Measurements from ENCODE around the gene KDF1.

KDF1 gene

GRCh38 chr1:27004471-27005165 lies 44.4 kb upstream of the KDF1 start:
- TF ChIP-seq, protein P1, sequence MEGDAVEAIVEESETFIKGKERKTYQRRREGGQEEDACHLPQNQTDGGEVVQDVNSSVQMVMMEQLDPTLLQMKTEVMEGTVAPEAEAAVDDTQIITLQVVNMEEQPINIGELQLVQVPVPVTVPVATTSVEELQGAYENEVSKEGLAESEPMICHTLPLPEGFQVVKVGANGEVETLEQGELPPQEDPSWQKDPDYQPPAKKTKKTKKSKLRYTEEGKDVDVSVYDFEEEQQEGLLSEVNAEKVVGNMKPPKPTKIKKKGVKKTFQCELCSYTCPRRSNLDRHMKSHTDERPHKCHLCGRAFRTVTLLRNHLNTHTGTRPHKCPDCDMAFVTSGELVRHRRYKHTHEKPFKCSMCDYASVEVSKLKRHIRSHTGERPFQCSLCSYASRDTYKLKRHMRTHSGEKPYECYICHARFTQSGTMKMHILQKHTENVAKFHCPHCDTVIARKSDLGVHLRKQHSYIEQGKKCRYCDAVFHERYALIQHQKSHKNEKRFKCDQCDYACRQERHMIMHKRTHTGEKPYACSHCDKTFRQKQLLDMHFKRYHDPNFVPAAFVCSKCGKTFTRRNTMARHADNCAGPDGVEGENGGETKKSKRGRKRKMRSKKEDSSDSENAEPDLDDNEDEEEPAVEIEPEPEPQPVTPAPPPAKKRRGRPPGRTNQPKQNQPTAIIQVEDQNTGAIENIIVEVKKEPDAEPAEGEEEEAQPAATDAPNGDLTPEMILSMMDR (IDR thresholded peaks at IDR 0.05; ENCODE audit: borderline replicate concordance, control extremely low read depth, extremely low read depth, insufficient read depth, missing control alignments): no peak
- DNase-seq (ENCODE audit: low spot score): no peak
- in situ Hi-C loops (cut with MboI; ENCODE audit: low sequenced_read_pairs, unreplicated experiment): no loop called here

DNA sequence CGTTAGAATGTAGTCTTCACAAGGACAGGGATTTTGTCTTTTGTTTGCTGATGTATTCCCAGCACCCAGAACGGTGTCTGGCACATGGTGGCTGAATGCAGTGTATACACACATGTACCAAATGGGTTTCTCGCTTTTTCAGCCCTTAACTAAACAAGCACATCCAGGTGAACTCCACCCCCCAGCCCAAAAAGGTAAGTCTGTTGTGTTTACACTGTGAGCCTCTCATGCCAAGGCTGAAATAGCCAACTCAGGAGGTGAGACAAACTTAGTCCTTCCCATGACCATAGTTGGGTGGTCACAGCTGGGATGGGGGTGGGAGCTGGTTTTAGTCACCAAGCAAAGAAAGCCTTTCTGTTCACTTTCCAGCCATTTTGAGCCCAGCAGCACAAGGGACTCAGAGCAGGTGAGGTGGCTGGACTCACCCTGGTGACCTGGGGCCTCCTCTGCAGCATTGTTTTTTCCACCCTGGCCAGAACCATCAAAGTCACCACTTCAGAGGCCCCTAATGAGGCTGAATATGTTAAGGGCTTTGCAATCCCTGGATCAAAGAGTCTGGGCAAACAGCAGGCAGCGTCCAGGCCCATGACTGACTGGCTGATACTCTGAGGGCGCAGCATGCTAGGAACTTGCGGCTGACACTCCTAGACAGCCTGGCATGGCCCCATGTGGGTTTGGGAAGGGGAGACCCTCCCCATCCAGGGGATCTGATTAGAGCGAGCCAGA lies 43.6 kb upstream of the KDF1 start:
- in situ Hi-C loops (cut with MboI; ENCODE audit: low sequenced_read_pairs, unreplicated experiment): no loop called here
- no peak for DNase-seq (ENCODE audit: low spot score)
- TF ChIP-seq, protein P1 (IDR thresholded peaks at IDR 0.05; ENCODE audit: borderline replicate concordance, control extremely low read depth, extremely low read depth, insufficient read depth, missing control alignments): no peak

DNA sequence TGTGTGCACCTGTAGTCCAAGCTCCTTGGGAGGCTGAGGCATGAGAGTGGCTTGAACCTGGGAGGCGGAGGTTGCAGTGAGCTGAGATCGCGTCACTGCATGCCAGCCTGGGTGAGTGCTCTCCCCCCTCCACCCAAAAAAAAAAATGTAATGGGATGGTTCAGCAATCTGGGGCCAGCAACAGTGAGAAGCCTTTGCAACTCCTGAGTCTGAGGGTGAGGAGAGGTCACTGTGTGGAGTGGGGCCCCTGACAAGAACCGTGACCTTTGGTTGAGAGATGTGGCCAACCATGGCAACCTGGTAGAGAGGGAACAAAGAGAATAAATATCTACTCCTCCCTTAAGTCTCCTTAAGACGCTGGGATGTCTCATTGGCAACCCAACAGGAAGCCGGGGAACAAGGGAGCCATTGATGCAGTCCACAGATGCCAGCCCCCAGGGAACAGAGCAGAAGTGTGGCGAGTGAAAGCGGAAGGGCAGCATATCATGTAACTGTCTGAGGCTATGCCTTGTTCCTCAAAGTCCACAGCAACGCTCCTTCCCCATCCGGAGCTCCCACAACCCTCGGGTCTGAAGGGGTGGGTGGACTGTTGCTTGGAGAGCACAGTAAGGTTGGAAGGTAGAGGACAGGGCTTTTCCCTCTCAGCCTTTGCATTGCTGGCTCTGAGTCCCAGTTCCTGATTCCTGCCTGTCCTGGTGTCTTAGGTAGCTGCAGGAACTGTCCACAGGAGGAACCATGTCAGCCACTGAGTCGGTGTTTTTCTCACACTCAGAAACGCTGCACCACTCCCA lies 41.5 kb upstream of the KDF1 start:
- TF ChIP-seq, protein P1 (IDR thresholded peaks at IDR 0.05; ENCODE audit: borderline replicate concordance, control extremely low read depth, extremely low read depth, insufficient read depth, missing control alignments): no peak
- no peak for DNase-seq (ENCODE audit: low spot score)
- in situ Hi-C loops (cut with MboI; ENCODE audit: low sequenced_read_pairs, unreplicated experiment): no loop called here

DNA sequence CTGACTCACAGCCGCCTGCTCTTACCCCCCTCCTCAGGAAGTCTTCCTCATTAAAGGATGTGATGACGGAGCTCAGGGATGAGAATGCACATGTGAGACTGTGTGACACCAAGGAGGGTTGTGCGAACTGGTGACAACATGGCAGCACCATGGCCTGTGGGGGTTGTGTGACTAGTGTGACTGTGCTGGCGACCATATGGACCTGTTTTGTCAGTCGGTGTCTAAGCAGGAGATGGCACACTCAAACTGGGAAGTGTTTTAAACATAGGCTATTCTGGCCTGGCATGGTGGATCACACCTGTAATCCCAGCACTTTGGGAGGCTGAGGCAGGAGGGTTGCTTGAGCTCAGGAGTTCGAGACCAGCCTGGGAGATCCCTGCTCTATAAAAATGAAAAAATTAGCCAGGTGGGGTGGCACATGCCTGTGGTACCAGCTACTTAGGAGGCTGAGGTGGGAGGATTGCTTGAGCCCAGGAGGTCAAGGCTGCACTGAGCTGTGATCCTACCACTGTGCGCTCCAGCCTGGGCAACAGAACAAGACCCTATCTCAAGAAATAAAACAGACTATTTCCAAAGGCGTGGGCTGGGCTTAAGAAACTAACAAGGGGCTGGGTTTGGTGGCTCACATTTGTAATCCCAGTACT lies 40.7 kb upstream of the KDF1 start:
- in situ Hi-C loops (cut with MboI; ENCODE audit: low sequenced_read_pairs, unreplicated experiment): no loop called here
- DNase-seq (ENCODE audit: low spot score): no peak
- TF ChIP-seq, protein P1 (IDR thresholded peaks at IDR 0.05; ENCODE audit: borderline replicate concordance, control extremely low read depth, extremely low read depth, insufficient read depth, missing control alignments): no peak

- TF ChIP-seq, protein P1 (IDR thresholded peaks at IDR 0.05; ENCODE audit: borderline replicate concordance, control extremely low read depth, extremely low read depth, insufficient read depth, missing control alignments): no peak
- no peak for DNase-seq (ENCODE audit: low spot score)
- in situ Hi-C loops (cut with MboI; ENCODE audit: low sequenced_read_pairs, unreplicated experiment): no loop called here
These were observed 40.0 kb upstream of the KDF1 start for GRCh38 chr1:27000090-27000816.

Measured in GM13976 (cell line).